Ishikawa (cell line): Measurements from ENCODE around the gene NT5DC3.

Source experiments
- CEBPB ChIP-seq: IDR thresholded peaks from 2 replicates; pipeline ENCODE4 v1.6.1; 2012
- CREB1 ChIP-seq: IDR thresholded peaks from 2 replicates; pipeline ENCODE4 v1.6.1; 2012; ENCODE audit warnings: low read depth
- EGR1 ChIP-seq: IDR thresholded peaks from 2 replicates; pipeline ENCODE4 v1.6.1; 2012
- EP300 ChIP-seq: IDR thresholded peaks from 2 replicates; pipeline ENCODE4 v1.6.1; 2012; ENCODE audit warnings: borderline replicate concordance
- FOXM1 ChIP-seq: IDR thresholded peaks from 2 replicates; pipeline ENCODE4 v1.6.1; 2012; ENCODE audit warnings: low read depth, borderline replicate concordance
- MAX ChIP-seq: IDR thresholded peaks from 2 replicates; pipeline ENCODE4 v1.6.1; 2012
- NFIC ChIP-seq: IDR thresholded peaks from 2 replicates; pipeline ENCODE4 v1.6.1; 2012
- RAD21 ChIP-seq: IDR thresholded peaks from 2 replicates; pipeline ENCODE4 v1.6.1; 2012; ENCODE audit warnings: low read depth
- REST ChIP-seq: IDR thresholded peaks from 2 replicates; pipeline ENCODE4 v1.6.1; 2012; ENCODE audit warnings: low read depth, mild to moderate bottlenecking
- TAF1 ChIP-seq: IDR thresholded peaks from 2 replicates; pipeline ENCODE4 v1.6.1; 2012; ENCODE audit warnings: low read depth, mild to moderate bottlenecking
- TCF12 ChIP-seq: IDR thresholded peaks from 2 replicates; pipeline ENCODE4 v1.6.1; 2012; ENCODE audit warnings: low read depth
- TEAD4 ChIP-seq: IDR thresholded peaks from 2 replicates; pipeline ENCODE4 v1.6.1; 2012
- YY1 ChIP-seq: IDR thresholded peaks from 2 replicates; pipeline ENCODE4 v1.6.1; 2012; ENCODE audit warnings: low read depth
- ZBTB7A ChIP-seq: IDR thresholded peaks from 2 replicates; pipeline ENCODE4 v1.6.1; 2012; ENCODE audit warnings: low read depth
- TF ChIP-seq, protein P1 (sequence below): IDR thresholded peaks from 2 replicates; pipeline ENCODE4 v1.6.1; 2012

Gene NT5DC3

DNA sequence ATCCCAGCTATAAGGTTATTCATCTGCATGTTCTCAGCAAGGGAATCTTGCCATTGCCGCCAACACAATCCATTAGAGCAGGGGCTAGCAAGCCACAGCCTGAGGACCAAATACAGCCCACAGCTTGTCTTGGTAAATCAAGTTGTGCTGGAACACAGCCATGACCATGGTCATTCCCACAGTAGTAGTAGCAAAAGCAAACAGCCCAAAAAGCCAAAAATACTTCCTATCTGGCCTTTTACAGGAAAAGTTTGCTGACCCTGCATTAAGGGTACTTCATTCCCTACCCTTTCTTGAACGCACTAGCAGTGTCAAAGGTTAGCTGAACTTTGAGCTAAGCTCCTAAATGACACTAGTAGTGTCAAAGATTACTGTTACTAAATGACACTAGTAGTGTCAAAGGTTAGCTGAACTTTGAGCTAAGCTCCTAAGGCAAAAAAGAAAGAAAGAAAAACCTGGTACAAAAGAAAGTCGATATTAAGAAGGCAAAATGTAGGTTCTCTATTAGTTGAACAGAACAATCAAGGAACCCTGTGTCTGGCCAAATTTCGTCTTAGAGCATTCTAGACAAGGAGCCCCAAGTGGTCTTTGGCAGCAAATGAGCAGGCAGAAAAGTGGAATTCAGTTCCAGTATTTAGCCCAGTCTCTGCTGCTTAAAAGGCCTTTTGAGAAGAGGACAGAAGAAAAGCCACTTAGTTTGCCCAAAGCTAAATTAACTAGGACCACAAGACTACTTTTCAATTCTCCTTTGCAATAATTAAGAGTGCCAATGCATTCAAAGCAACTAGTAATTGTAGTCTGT, 67.7 kb downstream of the NT5DC3 start:
- TF ChIP-seq, protein P1, sequence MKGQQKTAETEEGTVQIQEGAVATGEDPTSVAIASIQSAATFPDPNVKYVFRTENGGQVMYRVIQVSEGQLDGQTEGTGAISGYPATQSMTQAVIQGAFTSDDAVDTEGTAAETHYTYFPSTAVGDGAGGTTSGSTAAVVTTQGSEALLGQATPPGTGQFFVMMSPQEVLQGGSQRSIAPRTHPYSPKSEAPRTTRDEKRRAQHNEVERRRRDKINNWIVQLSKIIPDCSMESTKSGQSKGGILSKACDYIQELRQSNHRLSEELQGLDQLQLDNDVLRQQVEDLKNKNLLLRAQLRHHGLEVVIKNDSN, result no peak
- no peak for TF ChIP-seq EGR1
- TF ChIP-seq FOXM1, result no peak
- TF ChIP-seq CEBPB, result no peak
- no peak for TF ChIP-seq TAF1
- no peak for TF ChIP-seq YY1
- TF ChIP-seq RAD21, result no peak
- TF ChIP-seq REST, result no peak
- TF ChIP-seq ZBTB7A, result no peak

GRCh38 chr12:103772367-103773108, 68.5 kb downstream of the NT5DC3 start:
- TF ChIP-seq TCF12 (no peak), REST (no peak), ZBTB7A (no peak), YY1 (no peak), FOXM1 (no peak), CREB1 (no peak), TAF1 (no peak)

DNA sequence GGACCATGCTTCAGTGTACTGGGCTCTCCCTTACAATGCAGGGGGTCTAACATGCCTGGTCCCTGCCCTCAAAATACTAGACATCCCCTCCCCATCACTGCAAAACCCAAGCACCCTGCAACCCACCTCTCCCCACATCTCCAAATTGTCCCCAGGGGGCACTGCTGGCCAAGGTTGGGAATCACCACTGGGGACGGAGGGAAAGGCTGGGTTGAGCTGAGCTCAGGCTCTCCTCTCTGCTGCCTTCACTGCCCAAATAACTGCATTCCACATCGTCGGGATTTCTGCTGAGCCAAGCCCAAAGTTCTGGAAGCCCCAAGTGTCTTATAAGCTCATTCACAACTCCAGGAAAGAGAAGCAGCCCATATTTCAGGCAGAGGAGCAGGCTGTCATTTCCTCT, 69.6 kb downstream of the NT5DC3 start:
- TF ChIP-seq CEBPB, result no peak
- no peak for TF ChIP-seq TCF12
- TF ChIP-seq RAD21, result peak; percentile 65

DNA sequence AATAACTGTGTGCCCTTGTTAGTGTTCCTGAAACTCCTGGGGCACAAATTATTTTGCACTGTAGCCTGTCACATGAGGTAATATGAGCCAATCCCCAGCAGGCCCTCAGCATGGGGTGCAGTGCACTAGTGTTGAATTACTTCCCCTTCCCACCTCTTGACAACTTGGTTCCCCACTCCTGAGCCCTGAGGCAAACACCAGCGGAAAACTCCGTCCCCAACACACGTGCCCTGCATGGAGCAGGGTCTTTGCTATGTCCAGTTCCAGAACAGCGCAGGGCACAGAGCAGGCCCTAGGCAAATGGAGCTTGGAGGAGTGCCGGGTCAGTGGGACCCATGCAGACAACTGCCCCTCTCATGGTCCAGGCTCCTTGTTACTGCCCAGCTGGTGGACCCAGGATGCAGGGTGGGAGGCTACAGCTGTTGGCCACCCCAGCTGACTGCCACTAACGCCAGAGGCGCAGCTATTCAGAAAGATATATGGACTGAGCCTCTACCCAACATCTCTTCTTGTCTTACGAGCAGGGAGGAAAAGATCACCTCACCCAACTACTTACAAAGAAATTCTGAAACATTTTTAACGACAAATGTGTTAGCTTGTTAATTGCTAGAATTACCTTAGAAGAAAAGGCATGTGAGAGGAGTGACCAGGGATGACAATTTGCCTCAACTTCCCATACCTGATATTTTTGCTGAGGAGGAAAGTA, 71.6 kb downstream of the NT5DC3 start:
- TF ChIP-seq REST, result no peak
- TF ChIP-seq FOXM1, result no peak
- no peak for TF ChIP-seq YY1
- no peak for TF ChIP-seq EP300
- TF ChIP-seq TCF12, result no peak
- TF ChIP-seq MAX, result 0 out of 2 replicates have a peak, but pooled peaks have one; percentile 39
- TF ChIP-seq, protein P1, result peak; percentile 90
- TF ChIP-seq NFIC, result no peak
- TF ChIP-seq EGR1, result no peak
- TF ChIP-seq ZBTB7A, result no peak
- TF ChIP-seq CREB1, result no peak
- TF ChIP-seq TAF1, result no peak
- TF ChIP-seq TEAD4, result no peak
